Activated T-helper 2 cell treated with anti-CD3 and anti-CD28 coated beads, Interferon-gamma antibody, Interleukin-2, Interleukin-4, amounts not matched to agents 10 μg/mL and 5 μg/mL and 100 μg/mL, durations not matched to agents 14 hours and 24 hours and 36 hours (primary cell): Measurements from ENCODE around the gene DPT. TPM values are rescaled to one million over a fixed set of nuclear protein-coding genes. Genes with fewer than 3 reads are reported as not detected.

ENCODE experiments used
- DNase-seq: peaks from one replicate; pipeline ENCODE4 v3.0.0; 2021; ENCODE audit warnings: low spot score
- H3K27ac Mint-ChIP-seq: one replicate; pipeline ENCODE4 v1.8.0; 2021; ENCODE audit warnings: mixed read lengths
- H3K27me3 Mint-ChIP-seq: one replicate; pipeline ENCODE4 v1.8.0; 2021; ENCODE audit warnings: low read depth, mixed read lengths
- H3K36me3 Mint-ChIP-seq: one replicate; pipeline ENCODE4 v1.8.0; 2021; ENCODE audit warnings: low read depth, mixed read lengths
- H3K4me1 Mint-ChIP-seq: one replicate; pipeline ENCODE4 v1.8.0; 2021; ENCODE audit warnings: low read depth, mixed read lengths
- H3K4me3 Mint-ChIP-seq: one replicate; pipeline ENCODE4 v1.8.0; 2021; ENCODE audit warnings: low read depth, mild to moderate bottlenecking, moderate library complexity, mixed read lengths
- H3K9me3 Mint-ChIP-seq: one replicate; pipeline ENCODE4 v1.8.0; 2021; ENCODE audit warnings: mixed read lengths
- intact Hi-C: fragments of 100-400 bp; cut with micrococcal nuclease; formaldehyde crosslinking; loops from one replicate; pipeline ENCODE4 v1.15.1; 2023
- total RNA-seq: library from RNA; stranded (reverse); gene quantifications from 2 replicates; pipeline ENCODE4 v1.2.3, GENCODE V29; 2022

The DPT gene
- total RNA-seq, 1 donor from 2014 or later, result not detected

- Mint-ChIP-seq H3K27me3 (peaks cover 14% of the 10 kb centered on the region), H3K4me1 (no peaks in the 10 kb centered on the region), H3K27ac (no peak overlapping the region), H3K36me3 (no peaks in the 10 kb centered on the region), H3K4me3 (no peak overlapping the region), H3K9me3 (no peaks in the 10 kb centered on the region)
- intact Hi-C loops, result no loop called here
- DNase-seq, result no peak
Observed at GRCh38 chr1:168689327-168689657, 39.7 kb downstream of the DPT start.

GRCh38 chr1:168688644-168689326 lies 40.2 kb downstream of the DPT start:
- Mint-ChIP-seq H3K36me3 (no peaks in the 10 kb centered on the region), H3K9me3 (no peaks in the 10 kb centered on the region), H3K4me3 (no peak overlapping the region), H3K27me3 (peaks cover 14% of the 10 kb centered on the region), H3K27ac (no peak overlapping the region), H3K4me1 (no peaks in the 10 kb centered on the region)
- no peak for DNase-seq
- intact Hi-C loops, result no loop called here

DNA sequence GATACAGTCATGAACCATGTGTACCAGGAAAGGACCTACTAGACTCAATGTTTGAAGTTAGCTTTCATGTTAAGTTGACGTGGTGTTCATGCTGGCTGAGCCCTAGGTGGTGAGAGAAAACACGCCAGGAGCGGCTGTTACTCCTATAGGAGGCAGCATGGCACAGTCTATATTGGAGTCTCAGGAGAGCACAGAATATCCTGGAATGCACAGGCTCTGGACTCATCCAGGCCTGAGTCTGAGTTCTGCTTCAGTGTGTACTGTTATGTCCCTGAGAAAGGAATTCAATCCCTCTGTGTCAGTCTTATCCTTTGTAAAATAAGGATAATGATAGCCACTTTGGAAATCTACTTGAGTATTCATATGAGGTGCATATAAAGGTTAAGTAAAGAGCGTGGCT lies 41.2 kb downstream of the DPT start:
- Mint-ChIP-seq H3K4me3 (no peak overlapping the region), H3K4me1 (no peaks in the 10 kb centered on the region), H3K9me3 (peaks cover 2% of the 10 kb centered on the region), H3K36me3 (no peaks in the 10 kb centered on the region), H3K27me3 (peaks cover 15% of the 10 kb centered on the region), H3K27ac (no peak overlapping the region)
- intact Hi-C loops, result no loop called here
- no peak for DNase-seq

- Mint-ChIP-seq H3K36me3 (no peaks in the 10 kb centered on the region), H3K4me3 (no peak overlapping the region)
Observed at GRCh38 chr1:168686666-168687065, 42.3 kb downstream of the DPT start.

GRCh38 chr1:168683871-168684270 lies 45.1 kb downstream of the DPT start:
- DNase-seq, result no peak
- no peak overlapping the region for H3K4me3 Mint-ChIP-seq
- H3K27ac Mint-ChIP-seq, result no peak overlapping the region
- intact Hi-C loops, result no loop called here
- no peaks in the 10 kb centered on the region for H3K4me1 Mint-ChIP-seq
- H3K36me3 Mint-ChIP-seq, result no peaks in the 10 kb centered on the region
- peaks cover 32% of the 10 kb centered on the region for H3K27me3 Mint-ChIP-seq
- peaks cover 16% of the 10 kb centered on the region for H3K9me3 Mint-ChIP-seq

More at GRCh38 chr1:168686666-168687065, 42.3 kb downstream of the DPT start:
- no peak for DNase-seq
- Mint-ChIP-seq H3K27me3 (peaks cover 21% of the 10 kb centered on the region), H3K9me3 (peaks cover 10% of the 10 kb centered on the region), H3K27ac (no peak overlapping the region), H3K4me1 (no peaks in the 10 kb centered on the region)
- intact Hi-C loops, result no loop called here

GRCh38 chr1:168676861-168677260 lies 52.1 kb downstream of the DPT start:
- H3K4me1 Mint-ChIP-seq, result no peaks in the 10 kb centered on the region
- peaks cover 24% of the 10 kb centered on the region for H3K27me3 Mint-ChIP-seq
- peaks cover 8% of the 10 kb centered on the region for H3K9me3 Mint-ChIP-seq
- no peak for DNase-seq
- H3K36me3 Mint-ChIP-seq, result no peaks in the 10 kb centered on the region
- intact Hi-C loops, result no loop called here
- H3K4me3 Mint-ChIP-seq, result no peak overlapping the region
- no peak overlapping the region for H3K27ac Mint-ChIP-seq

- Mint-ChIP-seq H3K27me3 (peaks cover 18% of the 10 kb centered on the region), H3K4me1 (no peaks in the 10 kb centered on the region), H3K9me3 (peaks cover 2% of the 10 kb centered on the region), H3K36me3 (no peaks in the 10 kb centered on the region), H3K27ac (no peak overlapping the region), H3K4me3 (no peak overlapping the region)
- intact Hi-C loops, result no loop called here
- no peak for DNase-seq
Observed at GRCh38 chr1:168676029-168676812, 52.8 kb downstream of the DPT start.

- no peaks in the 10 kb centered on the region for H3K9me3 Mint-ChIP-seq
- DNase-seq, result no peak
- H3K36me3 Mint-ChIP-seq, result no peaks in the 10 kb centered on the region
- no peak overlapping the region for H3K4me3 Mint-ChIP-seq
- H3K4me1 Mint-ChIP-seq, result no peaks in the 10 kb centered on the region
- H3K27me3 Mint-ChIP-seq, result peaks cover 7% of the 10 kb centered on the region
- intact Hi-C loops, result no loop called here
- no peak overlapping the region for H3K27ac Mint-ChIP-seq
Observed at GRCh38 chr1:168673974-168674683, 54.9 kb downstream of the DPT start.

DNA sequence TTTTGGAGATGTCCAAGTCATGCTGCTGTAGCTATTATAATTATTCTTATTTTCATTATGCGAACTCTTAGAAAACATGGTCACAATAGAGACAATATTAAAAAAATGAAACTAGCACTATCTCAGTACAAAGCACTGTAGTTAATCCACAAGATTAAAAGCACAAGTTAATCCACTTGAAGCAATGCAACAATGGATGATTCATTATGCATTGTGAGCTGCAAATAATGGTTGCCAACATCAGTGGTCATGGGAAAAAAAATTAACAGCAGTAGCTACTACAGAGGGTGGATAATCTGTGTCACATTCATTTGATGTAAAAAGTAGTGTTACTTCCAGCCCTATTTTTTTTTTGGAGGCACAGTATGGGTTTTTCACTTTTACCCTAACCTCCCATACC lies 56.7 kb downstream of the DPT start:
- Mint-ChIP-seq H3K36me3 (no peaks in the 10 kb centered on the region), H3K4me3 (no peak overlapping the region)
- intact Hi-C loops, result no loop called here

DNA sequence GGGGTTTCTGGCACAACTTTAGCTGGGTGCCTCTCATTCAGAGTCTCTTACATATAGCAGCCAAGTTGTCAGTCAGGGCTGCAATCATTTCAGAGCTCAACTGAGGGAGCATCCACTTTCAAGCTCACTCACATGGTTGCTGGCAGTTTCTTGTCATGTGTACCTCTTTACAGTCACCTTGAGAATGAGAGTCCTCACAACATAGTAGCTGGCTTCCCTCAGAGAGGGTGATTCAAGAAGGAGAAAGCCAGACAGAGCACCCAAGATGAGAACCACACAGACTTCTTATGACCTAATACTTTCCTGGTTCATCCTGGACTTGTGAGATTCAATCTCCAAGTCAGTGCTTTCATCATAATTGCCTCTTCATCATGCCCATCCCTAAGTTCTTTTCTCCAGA lies 57.2 kb downstream of the DPT start:
- Mint-ChIP-seq H3K9me3 (no peaks in the 10 kb centered on the region), H3K4me1 (no peaks in the 10 kb centered on the region), H3K4me3 (no peak overlapping the region), H3K36me3 (no peaks in the 10 kb centered on the region), H3K27me3 (peaks cover 8% of the 10 kb centered on the region), H3K27ac (no peak overlapping the region)
- intact Hi-C loops, result no loop called here
- DNase-seq, result no peak

More for the DNA sequence above, 56.7 kb downstream of the DPT start:
- no peak for DNase-seq
- peaks cover 8% of the 10 kb centered on the region for H3K27me3 Mint-ChIP-seq
- H3K9me3 Mint-ChIP-seq, result no peaks in the 10 kb centered on the region
- no peak overlapping the region for H3K27ac Mint-ChIP-seq
- no peaks in the 10 kb centered on the region for H3K4me1 Mint-ChIP-seq

- Mint-ChIP-seq H3K27ac (no peak overlapping the region), H3K4me1 (no peaks in the 10 kb centered on the region)
Observed at GRCh38 chr1:168665975-168666374, 63.0 kb downstream of the DPT start.

DNA sequence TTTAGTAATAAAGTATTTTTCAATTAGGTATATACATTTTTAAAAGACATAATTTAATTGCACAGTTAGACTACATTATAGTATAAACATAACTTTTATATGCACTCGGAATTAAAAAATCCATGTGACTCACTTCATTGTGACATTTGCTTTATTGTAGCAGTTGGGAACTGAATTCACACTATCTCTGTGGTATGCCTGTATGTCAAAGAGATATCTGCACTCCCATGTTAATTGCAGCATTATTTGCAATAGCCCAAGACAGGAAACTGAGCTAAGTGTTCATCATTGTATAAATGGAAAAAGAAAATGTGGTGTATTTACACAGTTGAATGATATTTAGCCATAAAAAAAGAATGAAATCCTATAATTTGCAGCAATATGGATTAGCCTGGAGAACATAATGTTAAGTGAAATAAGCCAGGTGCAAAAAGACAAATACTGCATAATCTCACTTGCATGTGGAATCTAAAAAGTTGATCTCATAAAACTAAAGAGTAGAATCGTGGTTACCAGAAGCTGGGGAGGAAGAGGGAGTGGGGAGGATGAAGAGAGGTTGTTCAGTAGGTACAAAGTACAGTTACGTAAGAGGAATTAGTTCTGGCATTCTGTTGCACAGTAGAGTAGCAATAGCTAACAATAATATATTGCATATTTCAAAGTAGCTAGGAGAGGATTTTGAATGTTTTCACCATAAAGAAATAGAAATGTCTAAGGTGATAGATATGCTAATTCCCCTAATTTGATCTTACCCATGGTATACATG lies 64.8 kb downstream of the DPT start:
- no peak overlapping the region for H3K4me3 Mint-ChIP-seq
- no peak overlapping the region for H3K27ac Mint-ChIP-seq
- no peak for DNase-seq
- peaks cover 3% of the 10 kb centered on the region for H3K9me3 Mint-ChIP-seq
- H3K4me1 Mint-ChIP-seq, result no peaks in the 10 kb centered on the region
- no peaks in the 10 kb centered on the region for H3K36me3 Mint-ChIP-seq
- intact Hi-C loops, result no loop called here
- peaks cover 18% of the 10 kb centered on the region for H3K27me3 Mint-ChIP-seq

More at GRCh38 chr1:168665975-168666374, 63.0 kb downstream of the DPT start:
- Mint-ChIP-seq H3K27me3 (peaks cover 18% of the 10 kb centered on the region), H3K36me3 (no peaks in the 10 kb centered on the region), H3K4me3 (no peak overlapping the region), H3K9me3 (peaks cover 3% of the 10 kb centered on the region)
- intact Hi-C loops, result no loop called here
- DNase-seq, result no peak
